Stimulated activated CD8-positive, alpha-beta memory T cell treated with anti-CD3 and anti-CD28 coated beads, Interleukin-12 subunit alpha, Interleukin-12 subunit beta, amount 100 ng/mL, for 1 hour (primary cell): ENCODE measurements around the gene FLG2.

ENCODE experiments used
- DNase-seq: peaks from one replicate; pipeline ENCODE4 v3.0.0-alpha.2; 2020; ENCODE audit warnings: low read depth

The FLG2 gene

DNA sequence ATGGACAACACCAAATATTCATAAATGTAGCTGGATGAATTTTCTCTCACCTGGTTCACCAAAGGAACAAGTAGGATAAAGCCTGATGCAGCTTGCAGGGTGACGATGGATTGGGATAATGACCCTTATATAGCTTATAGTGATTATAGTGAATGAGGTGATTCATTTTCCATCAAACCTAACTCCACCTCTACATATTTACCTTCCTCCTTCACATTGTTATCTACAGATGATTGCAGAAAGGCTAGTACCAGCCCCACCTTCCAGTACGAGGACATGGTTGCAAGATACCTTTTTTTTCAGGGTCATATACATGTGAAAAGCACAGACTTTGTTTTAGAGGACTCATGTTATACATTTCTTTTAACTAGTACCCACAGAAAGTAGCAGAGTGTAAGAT, at the start of gene FLG2:
TSS of gene FLG2 (minus strand) at position 101 of the 400 bp plus-strand sequence. CDS start 1,122 bp downstream, outside the sequence.
- DNase-seq = no peak

DNA sequence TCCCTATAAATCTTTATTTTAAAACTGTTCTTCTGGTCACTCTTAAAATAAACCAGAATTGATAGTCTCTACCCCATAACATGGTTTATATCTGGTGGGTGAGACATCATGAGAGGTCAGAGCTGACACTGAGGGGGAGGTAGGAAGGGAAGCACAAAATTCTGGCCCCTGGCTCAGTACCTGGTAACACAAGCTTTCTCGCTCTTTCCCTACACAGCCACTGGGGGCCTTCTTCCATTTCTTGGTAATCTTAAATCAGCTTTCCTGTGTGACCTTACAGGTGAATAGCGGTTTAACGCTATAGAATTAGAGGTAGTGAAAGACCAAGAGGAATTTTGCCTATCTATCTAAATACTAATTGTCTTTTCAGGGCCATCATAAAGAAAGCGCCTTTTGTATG, 48.9 kb upstream of the FLG2 start:
- DNase-seq = no peak

DNA sequence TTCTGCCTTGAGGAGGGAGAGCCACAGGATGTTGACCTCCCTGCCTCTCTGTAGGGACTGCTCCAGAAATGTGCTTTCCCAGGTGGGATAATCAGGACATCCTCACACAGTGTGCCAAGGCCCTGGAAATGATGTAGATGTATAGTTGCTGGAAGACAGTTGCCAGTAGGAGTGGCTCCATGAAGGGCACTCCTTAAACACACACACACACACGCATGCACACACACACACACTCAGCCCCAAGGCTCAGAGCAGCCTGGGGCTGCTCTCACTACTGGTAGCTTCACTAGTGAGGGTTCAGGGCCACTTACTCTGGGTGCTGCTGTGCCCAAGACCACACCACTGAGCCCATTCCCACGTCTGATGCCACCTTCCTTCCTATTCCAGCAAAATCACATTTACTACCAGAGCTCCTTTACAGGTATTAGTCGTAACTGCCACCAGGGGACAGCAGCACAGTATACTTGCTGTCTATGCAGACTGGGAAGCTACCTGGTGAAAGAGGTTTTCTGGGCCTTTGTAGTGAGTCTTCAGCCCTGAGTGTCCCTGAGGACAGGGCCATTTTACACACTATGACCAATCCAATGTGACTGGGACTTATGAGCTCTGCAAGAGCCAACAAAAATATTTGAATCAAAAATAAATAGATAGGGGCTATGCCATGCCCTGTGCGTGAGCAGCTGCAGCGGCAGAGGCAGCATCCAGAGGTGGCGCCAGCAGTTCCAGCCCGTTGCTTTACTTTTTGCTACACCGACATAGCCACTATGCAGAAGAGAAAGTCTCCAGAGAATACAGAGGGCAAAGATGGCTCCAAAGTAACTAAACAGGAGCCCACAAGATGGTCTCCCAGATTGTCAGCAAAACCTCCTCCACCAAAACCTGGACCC, 39.2 kb upstream of the FLG2 start:
- no peak for DNase-seq

DNA sequence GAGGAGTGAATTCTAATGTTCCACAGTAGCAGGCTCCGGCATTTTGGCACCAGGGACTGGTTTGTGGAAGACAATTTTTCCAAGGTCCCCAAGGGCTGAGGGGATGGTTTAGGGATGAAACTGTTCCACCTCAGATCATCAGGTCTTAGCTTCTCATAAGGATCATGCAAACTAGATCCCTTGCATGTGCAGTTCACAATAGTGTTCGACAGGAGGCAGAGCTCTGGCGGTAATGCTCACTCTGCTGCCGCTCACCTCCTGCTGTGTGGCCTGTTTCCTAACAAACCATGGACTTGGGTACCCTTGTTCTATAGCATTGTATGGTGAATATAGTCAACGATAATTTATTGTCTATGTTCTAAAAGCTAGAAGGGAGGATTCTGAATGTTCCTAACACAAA, 37.7 kb upstream of the FLG2 start:
- no peak for DNase-seq

DNA sequence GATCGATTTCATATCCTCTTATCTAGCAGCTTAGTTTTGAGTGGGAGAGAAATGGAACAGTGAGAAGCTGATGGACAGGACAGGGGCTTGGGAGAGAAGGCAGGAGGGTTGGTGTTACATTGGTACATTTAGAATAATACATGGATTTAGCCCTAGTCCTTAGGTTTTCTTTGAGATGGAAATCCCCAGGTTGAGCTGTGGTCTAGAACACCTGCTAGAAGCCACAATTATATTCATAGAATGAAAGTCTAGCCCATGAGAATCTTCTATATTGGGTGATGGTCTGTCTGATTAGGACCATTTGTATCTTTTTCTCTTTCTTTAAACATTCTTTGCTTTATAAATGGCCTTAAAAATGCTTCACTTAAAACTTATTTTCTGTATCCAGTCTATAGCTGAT, 34.3 kb upstream of the FLG2 start:
- DNase-seq = no peak

DNA sequence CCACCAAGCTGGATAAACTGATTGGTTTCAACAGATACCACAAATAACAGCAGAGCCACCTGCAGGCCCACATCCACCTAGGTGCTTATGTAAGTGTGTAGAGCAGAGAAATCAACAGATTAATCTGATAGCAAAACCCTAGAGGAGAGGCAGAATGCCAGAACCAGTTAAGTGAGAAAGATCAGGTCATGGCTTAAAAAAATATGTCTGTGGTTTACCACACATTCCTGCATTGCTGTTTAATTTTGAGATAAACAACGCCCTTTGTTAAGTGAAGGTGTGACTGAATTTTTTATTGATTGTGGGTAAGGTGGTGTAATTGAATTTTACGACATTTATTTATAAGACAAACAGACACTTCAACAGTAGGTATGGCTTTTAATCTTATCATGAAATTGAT, 33.1 kb upstream of the FLG2 start:
- DNase-seq = no peak

DNA sequence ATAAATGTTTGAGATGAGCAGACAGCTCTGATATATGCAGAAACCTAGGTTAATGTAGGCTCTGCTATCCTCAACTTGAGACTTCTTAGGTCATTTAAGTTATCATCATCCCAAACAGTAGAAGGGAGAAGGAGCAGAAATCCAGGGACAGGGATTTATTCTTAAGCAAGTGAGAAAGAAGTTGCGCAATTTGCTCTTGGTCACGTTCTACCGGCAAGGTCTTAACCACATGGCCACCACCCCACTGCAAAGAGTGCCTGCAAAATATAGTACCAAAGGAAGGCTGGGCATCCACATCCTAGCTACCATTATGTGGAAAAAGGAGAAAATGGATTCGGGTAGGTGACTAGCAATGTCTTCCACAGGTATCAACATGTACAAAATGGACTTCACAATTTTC, 29.1 kb upstream of the FLG2 start:
- no peak for DNase-seq

DNA sequence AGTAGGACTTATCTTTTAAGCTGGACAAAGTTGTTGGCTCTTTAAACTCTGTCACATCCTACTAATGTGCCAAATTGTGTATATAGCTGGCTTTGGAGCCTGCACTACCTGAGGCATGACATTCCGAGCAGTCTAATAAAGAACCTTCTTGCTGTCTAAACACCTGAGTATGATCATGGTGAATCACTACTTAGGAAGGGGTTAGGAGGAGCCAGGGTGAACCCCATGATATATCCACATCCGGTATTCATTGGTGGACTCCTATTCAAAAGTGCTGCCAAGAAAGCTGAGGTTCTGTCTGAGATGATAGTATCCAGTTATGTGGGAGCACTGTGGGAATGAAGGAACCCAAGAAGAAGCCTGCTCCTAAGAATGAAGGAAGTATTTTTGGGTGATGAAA, 27.1 kb upstream of the FLG2 start:
- no peak for DNase-seq

DNA sequence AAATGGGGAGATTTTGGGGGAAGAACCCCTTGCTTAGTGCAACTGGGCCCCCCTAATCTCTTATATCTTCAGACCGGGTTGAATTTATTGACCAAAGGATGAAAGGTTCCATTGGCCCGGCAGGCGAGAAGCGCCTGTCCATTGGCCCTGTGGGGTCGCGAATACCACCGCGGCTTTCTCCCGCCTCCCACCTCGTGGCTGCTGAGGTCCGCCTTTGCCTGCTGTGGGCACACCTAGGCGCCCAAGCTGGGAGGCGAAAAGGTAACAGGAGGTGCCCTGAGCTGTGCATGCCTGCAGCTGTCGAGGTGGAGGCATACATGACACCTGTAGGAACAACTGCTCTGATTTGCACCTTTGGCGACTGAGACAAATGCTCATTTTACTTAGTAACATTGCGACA, 21.1 kb upstream of the FLG2 start:
- no peak for DNase-seq

DNA sequence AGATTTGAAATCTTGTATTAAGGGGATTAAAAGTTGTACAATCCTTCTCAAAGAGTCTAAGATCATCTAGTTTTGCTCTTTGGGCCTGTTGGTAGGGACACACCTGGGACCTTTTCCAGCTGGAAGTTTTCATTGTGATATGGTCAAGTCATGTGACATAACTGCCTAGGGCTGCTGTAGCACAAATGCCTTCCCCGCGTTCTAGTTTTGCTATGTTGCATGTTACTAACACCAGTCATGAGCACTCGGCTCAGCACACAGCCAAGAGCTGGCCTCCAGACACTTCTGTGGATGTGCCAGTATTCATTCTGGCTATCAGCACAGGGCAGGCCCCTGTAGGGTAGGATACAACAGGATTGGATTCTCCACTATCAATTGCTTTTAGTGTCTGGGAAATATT, 14.6 kb upstream of the FLG2 start:
- DNase-seq = no peak

DNA sequence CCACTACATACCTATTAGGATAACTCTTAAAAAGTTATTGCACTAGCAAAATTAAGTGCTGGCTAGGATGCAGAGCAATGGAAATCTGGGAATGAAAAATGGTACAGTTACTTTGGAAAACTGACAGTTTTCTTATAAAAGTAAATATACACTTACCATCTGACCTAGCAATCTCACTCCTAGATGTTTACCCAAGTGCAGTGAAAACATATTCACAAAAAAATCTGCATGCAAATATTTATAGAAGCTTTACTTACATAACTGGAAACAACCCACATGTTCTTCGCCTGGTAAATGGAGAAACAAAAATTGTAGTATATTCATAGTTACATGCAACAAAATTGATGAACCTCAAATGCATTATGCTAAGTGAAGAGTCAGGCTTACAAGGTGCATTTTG, 12.9 kb upstream of the FLG2 start:
- DNase-seq = no peak

DNA sequence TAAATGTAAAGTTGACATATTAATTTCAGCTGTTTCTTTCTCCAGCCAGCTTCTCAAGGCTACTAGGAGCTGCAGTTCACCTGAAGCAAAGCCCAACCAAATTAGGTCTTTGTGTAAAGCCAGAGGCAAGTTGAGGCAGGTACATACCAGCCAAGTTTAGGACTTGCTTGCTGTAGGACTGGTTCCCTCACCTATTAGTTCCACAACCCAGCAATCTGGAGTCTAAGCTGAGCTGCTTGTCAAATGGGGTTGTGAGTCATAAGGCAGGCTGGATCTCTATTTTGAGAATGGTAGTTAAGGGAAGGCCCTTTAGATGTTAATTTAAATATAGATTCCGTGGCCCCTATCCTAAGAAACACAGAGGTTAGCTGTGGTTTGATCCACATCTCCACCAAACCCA, 7.6 kb upstream of the FLG2 start:
- DNase-seq = no peak

DNA sequence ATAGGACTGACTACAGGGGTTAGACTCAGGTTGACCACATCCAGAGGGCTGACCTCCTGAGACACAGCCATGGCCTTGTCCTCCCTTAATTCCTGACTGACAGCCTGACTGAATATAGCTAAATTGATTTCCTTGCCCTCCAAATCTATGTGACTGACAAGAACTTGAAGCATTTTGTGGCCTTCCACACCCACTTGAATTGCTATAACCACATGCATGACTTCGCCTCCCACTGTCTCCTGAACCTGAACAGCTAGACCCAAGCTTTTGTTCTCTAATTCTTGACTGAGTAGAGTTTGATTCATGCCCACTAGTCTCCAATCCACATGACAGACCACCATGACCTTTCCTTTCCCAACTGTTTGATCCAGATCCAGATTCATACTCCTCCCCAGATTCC, 3.1 kb downstream of the FLG2 start:
- no peak for DNase-seq

DNA sequence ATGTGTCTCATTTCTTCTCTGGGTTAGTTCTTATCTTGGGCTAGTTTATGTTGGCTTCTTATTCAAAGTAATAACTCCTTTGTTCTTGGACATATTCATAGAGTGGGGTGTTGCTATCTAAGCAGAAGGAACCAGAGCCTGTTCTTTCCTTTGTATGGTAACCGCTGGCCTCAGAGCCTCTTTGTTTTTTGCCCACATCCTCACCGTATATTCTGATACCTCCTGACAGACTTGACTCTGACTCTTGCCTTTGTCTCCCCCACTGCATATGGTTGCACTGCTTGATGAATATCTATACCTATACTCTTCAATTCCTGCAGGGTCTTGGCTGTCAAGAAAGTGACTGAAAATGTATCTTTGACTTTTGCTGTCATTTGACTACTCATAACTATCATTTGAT, 10.2 kb downstream of the FLG2 start:
- DNase-seq = no peak

DNA sequence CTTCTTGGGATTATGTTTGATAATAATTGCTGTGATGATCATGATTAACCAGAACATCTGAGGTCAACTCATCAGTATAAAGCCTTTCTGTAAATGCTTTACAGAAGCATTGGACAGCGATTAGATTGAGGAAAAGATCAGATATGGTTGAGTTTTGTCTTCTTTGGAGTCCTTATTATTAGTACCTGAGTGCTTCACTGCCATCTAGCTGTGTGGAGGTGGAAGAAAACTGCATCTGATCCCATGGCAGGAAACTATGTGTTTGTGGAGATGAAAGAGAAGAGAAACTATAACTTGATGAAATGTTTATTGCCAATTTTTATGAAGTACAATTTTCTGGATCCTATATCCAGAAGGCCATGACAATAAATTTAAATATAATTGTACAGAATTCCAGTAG, 11.4 kb downstream of the FLG2 start:
- no peak for DNase-seq

DNA sequence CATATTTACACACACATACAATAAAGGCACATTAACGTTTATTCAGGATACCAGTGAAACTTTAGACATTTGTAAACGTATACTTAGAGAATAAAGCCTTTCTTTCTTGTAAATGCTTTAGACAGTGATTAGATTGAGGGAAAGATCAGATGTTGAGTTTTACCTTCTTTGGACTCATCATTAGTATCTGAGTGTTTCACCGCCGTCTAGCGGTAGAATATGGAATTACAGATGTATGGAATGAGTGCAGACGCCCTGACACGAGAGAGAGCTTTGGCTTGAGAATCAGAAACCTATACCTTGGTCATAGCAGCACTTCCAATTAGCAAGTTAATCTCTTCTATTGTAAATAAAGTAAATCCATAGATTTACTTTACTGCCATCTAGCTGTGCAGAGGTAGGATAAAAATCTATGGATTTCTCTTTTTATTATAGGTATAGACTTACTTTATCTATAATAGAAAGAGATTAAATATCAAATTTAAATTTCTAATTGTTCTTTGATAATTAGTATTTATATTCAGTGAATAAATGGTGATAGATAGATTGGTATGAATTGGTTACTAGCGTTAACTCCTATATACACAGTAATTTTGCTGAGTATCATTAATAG, 12.6 kb downstream of the FLG2 start:
- peak; percentile 35 for DNase-seq

DNA sequence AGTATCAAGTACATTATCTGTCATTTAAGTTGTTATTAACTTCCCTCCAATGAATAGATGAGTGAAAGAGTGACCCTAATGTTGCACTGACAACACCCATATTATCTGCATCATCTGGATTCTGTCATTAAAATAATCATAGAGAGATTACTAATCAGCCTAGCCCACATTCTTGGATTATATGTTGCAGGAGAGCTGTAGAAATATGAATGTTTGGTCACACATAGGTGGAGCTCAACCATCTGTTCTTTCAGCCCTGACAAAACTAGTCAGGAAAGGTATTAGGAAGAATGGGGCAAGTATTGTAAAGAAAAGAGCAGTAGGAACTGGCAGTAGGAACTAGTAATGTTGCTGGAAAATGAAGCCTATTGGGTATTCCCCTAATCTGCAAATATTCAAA, 15.4 kb downstream of the FLG2 start:
- no peak for DNase-seq

DNA sequence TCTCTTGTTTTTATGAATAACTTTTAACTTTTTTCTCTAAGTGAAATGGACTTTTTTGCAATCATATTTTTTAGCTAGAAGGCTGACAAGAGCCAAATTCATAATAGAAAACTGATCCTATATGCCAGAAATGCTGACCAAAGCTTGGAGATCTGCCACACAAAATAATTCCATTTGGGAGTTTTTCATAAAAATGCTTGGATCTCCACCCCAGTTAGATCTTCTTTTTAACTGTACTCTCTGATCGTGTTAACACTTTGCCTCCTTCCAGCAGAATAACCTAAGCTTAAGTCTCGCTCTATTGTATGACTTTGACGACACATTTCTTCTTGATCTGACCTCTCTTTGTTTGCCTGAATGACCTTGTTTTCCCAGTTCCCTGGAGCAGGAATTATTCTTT, 16.8 kb downstream of the FLG2 start:
- no peak for DNase-seq

DNA sequence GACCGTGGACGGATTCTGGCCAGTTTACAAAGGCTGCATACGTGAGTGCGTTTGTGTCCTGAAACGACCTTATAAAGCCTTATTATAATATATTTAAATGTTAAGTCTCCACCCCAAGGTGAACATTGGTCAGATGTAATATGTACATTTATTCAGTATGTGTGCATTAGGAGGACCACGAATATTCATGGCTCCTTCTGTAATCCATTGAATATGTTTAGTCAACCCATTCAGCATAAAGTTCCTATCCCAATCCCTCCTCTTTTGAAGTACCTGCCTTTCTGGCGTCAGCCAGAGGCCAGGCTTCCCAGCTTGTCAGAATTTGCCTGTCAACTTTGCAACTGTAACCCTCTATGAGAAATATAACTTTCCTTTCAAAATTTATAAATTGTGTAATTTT, 24.4 kb downstream of the FLG2 start:
- DNase-seq = no peak

DNA sequence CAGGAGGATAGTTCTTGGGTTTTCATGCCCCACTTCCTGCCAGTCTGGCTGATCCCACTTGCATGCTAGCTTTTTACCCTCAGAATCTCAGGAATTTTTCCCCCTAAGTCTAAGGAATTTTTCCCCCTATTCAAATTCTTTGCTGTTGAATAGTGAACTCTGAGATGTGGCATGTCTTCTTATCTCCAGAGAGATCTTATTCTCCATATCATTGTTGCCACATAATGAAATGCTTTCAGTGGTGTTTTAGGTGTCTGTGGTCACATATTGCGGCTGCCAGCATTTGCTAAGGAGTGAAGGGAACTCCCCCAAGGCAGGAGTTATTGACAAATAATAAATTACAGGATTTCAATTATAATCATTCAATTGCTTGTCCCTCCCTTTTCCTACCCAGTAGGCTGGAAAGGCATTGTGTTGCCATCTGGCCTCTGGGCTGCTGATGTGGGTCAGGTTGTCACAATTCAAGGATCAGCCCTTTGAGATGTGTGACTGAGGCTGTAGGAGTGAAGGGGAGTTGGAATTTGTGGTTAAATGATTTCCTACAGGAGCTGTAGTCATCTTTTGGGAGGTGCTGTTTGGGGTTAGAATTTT, 30.9 kb downstream of the FLG2 start:
- DNase-seq = no peak

DNA sequence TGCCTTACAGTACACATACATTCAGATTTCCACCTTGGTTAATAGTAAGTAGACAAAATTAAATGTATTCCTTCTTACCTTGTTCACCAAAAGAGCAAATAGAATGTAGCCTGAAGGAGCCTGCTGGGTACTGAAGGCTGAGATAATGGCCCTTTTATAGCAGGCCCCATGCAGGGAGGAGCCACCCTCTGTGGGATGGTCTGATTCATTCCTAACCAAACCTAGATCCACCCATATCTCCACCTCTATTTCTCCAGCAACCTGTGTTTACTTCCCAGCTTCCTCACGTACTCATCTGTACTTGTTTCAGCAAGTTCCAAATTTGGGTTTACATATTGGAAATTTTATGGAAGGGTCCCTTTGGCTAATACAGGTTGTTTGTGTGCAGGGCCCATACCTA, 34.7 kb downstream of the FLG2 start, which contains the start of gene FLG:
TSS of gene FLG (minus strand) at position 129 of the 400 bp plus-strand sequence. CDS start 9,783 bp downstream, outside the sequence.
- no peak for DNase-seq

DNA sequence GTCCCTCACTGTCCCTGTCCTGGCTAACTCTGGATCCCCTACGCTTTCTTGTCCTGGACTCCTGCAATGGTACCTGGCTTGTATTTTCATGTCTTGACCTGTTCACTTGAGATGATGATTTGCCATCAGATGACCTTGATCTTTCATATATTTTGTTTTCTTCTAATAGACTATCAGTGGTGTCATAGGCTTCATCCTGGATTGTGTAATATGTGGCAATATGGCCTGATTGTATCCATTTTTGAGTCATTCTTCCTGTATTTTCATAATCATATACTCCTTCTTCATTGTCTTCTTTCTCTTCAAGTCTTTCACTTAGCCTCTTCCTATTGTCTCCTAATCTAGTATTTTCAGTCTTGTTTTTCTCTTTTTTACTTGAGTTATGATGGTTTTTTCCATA, 45.8 kb downstream of the FLG2 start:
- DNase-seq = no peak

DNA sequence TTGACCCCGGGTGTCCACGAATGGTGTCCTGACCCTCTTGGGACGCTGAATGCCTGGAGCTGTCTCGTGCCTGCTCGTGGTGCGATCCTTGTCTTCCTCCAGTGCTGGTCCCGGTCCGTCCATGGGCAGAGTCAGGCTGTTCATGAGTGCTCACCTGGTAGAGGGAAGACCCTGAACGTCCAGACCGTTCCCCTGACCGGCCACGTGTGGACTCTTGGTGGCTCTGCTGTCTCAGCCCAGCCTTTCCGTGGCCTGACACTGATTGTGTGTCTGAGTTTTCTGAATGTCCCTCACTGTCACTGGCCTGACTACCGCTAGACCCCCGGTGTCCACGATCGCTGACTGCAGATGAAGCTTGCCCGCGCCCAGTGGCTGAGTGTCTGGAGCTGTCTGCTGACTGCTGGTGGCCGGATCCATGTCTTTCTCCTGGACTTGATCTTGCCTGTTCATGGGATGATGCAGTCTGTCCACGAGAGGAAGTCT, 46.4 kb downstream of the FLG2 start:
- no peak for DNase-seq
